ENCODE measurements around the gene PPFIA4. TPM values are rescaled to one million over a fixed set of nuclear protein-coding genes. Genes with fewer than 3 reads are reported as not detected.

PPFIA4 gene
- total RNA-seq, 1 donor from 2014 or later: 22.2 TPM

DNA sequence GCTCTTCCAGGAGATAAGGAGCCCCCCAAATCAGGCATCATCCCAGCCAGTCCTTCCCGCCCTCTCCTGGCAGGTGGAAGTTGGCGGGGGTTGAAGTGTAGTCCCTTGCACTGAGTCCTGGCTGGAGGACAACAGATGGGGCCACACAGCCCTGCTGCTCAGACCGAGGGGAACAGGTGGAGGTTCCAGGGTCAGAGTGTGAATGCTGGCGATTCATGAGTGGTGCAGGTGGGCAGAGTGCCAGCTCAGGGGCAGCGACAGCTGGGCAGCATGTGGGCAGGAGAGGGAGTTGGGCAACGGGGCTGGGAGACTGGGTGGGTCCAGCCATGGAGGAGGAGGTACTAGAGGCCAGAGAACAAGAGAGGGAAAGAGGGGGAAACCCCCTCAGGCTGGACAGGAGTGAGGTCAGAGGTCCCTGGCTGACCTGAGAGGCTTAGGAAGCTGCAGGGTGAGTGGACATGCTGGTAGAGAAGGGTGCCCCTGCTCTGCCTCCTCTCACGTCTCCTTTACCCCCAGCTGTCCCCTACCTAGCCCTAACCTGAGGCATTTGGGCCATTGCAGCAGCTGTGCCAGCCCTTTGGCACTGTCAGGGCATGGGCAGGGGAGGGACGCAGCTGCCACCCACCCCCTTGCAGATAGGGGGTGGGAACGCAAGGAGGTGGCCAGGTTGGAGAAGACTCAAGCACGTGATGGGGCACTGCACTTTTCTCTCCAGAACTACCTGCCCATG lies 90.0 kb downstream of the PPFIA4 start:
- no peaks in the 10 kb centered on the region for H3K9me3 ChIP-seq
- H3K27me3 ChIP-seq: peaks cover 6% of the 10 kb centered on the region
- H3K4me1 ChIP-seq: peaks cover 0 to 3% of the 10 kb centered on the region in 2 donors
- intact Hi-C loops (cut with DNase I): no loop called here
- no peaks in the 10 kb centered on the region for H3K36me3 ChIP-seq
- H3K4me3 ChIP-seq: no peak overlapping the region
- no peak for DNase-seq (ENCODE audit: low spot score in 2 of 2)
- H3K27ac ChIP-seq: no peak overlapping the region
- TF ChIP-seq, protein P1, sequence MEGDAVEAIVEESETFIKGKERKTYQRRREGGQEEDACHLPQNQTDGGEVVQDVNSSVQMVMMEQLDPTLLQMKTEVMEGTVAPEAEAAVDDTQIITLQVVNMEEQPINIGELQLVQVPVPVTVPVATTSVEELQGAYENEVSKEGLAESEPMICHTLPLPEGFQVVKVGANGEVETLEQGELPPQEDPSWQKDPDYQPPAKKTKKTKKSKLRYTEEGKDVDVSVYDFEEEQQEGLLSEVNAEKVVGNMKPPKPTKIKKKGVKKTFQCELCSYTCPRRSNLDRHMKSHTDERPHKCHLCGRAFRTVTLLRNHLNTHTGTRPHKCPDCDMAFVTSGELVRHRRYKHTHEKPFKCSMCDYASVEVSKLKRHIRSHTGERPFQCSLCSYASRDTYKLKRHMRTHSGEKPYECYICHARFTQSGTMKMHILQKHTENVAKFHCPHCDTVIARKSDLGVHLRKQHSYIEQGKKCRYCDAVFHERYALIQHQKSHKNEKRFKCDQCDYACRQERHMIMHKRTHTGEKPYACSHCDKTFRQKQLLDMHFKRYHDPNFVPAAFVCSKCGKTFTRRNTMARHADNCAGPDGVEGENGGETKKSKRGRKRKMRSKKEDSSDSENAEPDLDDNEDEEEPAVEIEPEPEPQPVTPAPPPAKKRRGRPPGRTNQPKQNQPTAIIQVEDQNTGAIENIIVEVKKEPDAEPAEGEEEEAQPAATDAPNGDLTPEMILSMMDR (IDR thresholded peaks at IDR 0.05): no peak

GRCh38 chr1:203117611-203118575 lies 91.6 kb downstream of the PPFIA4 start:
- Histone ChIP-seq H3K36me3 (no peaks in the 10 kb centered on the region), H3K4me3 (no peak overlapping the region), H3K27me3 (peaks cover 6% of the 10 kb centered on the region), H3K27ac (no peak overlapping the region), H3K4me1 (peaks cover 0 to 3% of the 10 kb centered on the region in 2 donors), H3K9me3 (no peaks in the 10 kb centered on the region)
- intact Hi-C loops (cut with DNase I): loop anchor here (1.0 kb wide), 1 partner anchor 98 kb away; no protein-coding TSS in a partner anchor
- DNase-seq (ENCODE audit: low spot score in 2 of 2): peak in 1 of 2 donors; percentile 74
- TF ChIP-seq, protein P1 (IDR thresholded peaks at IDR 0.05): peak; percentile 73 to 81 (median 81)

GRCh38 chr1:203120325-203121153 lies 94.2 kb downstream of the PPFIA4 start:
- intact Hi-C loops (cut with DNase I): no loop called here
- no peak for DNase-seq (ENCODE audit: low spot score in 2 of 2)

DNA sequence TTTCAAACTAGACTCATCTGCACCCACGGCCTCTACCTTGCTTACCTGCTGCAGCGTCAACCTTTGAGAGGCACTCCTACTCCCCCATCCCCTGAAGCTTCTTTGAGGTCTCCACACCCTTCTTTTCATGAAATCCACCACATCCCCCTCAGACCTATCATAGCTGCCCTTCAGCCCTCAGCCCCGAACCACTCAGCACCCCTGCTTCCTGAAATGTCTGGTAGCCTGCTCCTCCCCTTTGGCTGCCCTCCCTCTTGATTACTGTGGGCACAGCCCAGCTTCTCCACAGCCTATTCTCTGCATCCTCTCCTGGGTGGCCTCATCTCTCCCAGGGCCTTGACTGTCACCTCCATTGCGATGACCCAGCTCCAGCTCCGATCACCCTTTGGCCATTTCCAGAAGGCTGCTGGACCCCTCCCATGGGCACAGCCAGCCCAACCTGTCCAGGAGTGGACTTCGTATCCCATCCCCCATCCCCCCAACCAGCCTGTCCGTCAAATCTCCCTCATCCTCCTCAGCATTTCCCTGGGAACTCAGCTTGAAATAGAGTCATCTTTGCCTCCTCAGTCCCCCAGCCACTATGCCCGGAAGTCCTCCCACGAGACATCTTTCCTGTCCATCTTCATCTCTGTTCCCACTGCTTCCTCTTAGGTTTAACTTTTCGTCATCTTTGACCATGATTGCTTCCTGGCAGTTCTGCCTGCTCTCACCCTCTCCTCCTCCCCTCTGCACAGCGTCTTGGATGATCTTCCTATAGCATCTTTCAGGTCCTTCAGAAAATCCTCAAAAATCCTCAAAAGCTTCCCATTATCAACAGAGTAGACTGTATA lies 95.1 kb downstream of the PPFIA4 start:
- no peak overlapping the region for H3K27ac ChIP-seq
- H3K9me3 ChIP-seq: no peaks in the 10 kb centered on the region
- no peaks in the 10 kb centered on the region for H3K36me3 ChIP-seq
- intact Hi-C loops (cut with DNase I): no loop called here
- no peak for DNase-seq (ENCODE audit: low spot score in 2 of 2)
- peaks cover 6% of the 10 kb centered on the region for H3K27me3 ChIP-seq
- H3K4me3 ChIP-seq: no peak overlapping the region
- peaks cover 0 to 6% of the 10 kb centered on the region in 2 donors for H3K4me1 ChIP-seq
- TF ChIP-seq, protein P1 (IDR thresholded peaks at IDR 0.05): no peak

More at GRCh38 chr1:203120325-203121153, 94.2 kb downstream of the PPFIA4 start:
- Histone ChIP-seq H3K36me3 (no peaks in the 10 kb centered on the region), H3K27me3 (peaks cover 6% of the 10 kb centered on the region), H3K4me1 (peaks cover 0 to 3% of the 10 kb centered on the region in 2 donors), H3K9me3 (no peaks in the 10 kb centered on the region), H3K4me3 (no peak overlapping the region), H3K27ac (no peak overlapping the region)
- TF ChIP-seq, protein P1 (IDR thresholded peaks at IDR 0.05): no peak
